ENCODE data around the gene CSGALNACT2.
"Not testable (repeated sequence)": the region's sequence is repeated elsewhere in the genome, so short reads cannot be mapped to it uniquely, and the experiment has no call there.

GRCh38 chr10:43183764-43184163, 45.5 kb downstream of the CSGALNACT2 start:
- TF ChIP-seq CTCF, POLR2A (IDR thresholded peaks at IDR 0.05): not testable (repeated sequence)
